PC-9 (cell line): ENCODE results near the gene CRYBG1.

Experiments used
- EZH2 ChIP-seq: fragments of 200-600 bp; sonication (generic); IDR thresholded peaks from 2 replicates; pipeline ENCODE4 v1.8.0; 2017; ENCODE audit warnings: antibody characterized with exemption, low read depth
- TF ChIP-seq, protein P1 (sequence below): fragments of 200-600 bp; sonication (generic); conservative IDR thresholded peaks from 2 replicates; pipeline ENCODE4 v1.6.1; 2017; ENCODE audit warnings: mixed run types, antibody characterized with exemption, mild to moderate bottlenecking, moderate library complexity

DNA sequence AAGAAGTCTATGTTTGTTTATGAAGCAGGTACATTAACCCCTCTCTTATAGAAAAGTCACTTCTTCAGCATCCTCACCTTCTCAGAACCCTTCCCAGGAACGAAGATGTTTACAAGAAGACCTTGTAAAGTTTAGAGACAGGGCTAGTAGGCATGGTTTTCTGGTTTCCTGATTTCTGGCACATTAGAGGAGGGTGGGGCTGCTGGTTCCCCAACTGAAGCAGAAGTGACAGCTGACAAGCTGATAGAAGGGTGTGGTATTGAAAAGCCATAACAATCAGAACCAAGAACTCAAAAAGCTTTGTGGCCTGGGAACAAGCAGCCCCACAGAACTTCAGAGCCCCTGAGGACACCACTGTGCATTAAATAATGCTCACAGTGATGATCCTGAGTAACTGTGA, 177.6 kb downstream of the CRYBG1 start:
- TF ChIP-seq, protein P1, sequence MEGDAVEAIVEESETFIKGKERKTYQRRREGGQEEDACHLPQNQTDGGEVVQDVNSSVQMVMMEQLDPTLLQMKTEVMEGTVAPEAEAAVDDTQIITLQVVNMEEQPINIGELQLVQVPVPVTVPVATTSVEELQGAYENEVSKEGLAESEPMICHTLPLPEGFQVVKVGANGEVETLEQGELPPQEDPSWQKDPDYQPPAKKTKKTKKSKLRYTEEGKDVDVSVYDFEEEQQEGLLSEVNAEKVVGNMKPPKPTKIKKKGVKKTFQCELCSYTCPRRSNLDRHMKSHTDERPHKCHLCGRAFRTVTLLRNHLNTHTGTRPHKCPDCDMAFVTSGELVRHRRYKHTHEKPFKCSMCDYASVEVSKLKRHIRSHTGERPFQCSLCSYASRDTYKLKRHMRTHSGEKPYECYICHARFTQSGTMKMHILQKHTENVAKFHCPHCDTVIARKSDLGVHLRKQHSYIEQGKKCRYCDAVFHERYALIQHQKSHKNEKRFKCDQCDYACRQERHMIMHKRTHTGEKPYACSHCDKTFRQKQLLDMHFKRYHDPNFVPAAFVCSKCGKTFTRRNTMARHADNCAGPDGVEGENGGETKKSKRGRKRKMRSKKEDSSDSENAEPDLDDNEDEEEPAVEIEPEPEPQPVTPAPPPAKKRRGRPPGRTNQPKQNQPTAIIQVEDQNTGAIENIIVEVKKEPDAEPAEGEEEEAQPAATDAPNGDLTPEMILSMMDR, result no peak
- no peak for TF ChIP-seq EZH2
